ENCODE results near the gene ZPLD1. TPM values are rescaled to one million over a fixed set of nuclear protein-coding genes. Genes with fewer than 3 reads are reported as not detected.

ZPLD1 gene
- total and polyA plus RNA-seq, 12 donors = 0.06 to 0.10 TPM; not detected in 10

DNA sequence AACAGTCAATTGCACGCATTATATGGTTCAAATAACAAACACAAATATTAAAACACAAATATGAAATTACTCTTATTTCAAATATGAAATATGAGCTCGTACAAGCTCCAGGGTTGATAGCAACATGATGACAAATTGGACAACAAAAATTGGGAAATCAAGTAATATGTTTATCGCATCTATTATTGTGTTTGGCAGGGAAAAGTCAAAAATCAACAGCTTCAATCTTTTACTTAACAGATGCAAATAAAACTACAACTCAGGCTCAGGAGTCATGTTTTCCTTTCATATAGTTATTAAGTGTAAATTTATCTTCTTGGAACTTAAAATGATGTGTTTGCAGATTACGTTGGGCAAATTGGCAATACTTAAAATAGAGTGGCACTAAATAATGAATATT lies 41.4 kb downstream of the ZPLD1 start:
- intact Hi-C loops (cut with DNase I) = no loop called here
- WGBS, 4 donors = 68 to 79% (median 77%) methylated on average over 4 of the region's 4 CpGs
- no peaks in the 10 kb centered on the region for H3K9me3 ChIP-seq (replicated peaks in 1 of 3)

DNA sequence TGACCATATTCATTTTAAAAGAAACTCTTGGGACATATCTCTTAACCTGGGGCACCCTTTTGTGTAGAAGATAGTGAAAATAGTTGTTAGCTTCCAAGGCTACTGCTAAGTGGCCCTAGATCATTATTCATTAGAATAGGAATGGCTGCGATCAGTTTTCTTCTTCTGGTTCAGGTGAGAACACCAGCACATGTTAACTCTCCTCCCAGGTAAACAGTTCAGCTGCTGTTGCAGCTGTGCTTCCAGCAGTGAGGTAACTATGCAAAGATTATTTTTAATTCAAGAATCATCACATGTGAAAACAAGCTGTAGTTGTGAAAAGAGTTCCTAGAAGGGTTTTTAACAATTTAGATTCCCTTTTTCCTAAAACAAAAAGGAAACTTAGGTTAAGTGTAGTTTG lies 43.3 kb downstream of the ZPLD1 start:
- no peak for TF ChIP-seq POLR2A (IDR thresholded peaks at IDR 0.05)
- TF ChIP-seq, protein P1, sequence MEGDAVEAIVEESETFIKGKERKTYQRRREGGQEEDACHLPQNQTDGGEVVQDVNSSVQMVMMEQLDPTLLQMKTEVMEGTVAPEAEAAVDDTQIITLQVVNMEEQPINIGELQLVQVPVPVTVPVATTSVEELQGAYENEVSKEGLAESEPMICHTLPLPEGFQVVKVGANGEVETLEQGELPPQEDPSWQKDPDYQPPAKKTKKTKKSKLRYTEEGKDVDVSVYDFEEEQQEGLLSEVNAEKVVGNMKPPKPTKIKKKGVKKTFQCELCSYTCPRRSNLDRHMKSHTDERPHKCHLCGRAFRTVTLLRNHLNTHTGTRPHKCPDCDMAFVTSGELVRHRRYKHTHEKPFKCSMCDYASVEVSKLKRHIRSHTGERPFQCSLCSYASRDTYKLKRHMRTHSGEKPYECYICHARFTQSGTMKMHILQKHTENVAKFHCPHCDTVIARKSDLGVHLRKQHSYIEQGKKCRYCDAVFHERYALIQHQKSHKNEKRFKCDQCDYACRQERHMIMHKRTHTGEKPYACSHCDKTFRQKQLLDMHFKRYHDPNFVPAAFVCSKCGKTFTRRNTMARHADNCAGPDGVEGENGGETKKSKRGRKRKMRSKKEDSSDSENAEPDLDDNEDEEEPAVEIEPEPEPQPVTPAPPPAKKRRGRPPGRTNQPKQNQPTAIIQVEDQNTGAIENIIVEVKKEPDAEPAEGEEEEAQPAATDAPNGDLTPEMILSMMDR (IDR thresholded peaks at IDR 0.05) = no peak
- WGBS, 4 donors = 78 to 88% (median 84%) methylated on average over 1 of the region's 1 CpG
- intact Hi-C loops (cut with DNase I) = no loop called here
- no peaks in the 10 kb centered on the region for H3K36me3 ChIP-seq (replicated peaks in 1 of 2)
- H3K27me3 ChIP-seq = no peaks in the 10 kb centered on the region
- H3K27ac ChIP-seq = no peak overlapping the region
- DNase-seq = no peak
- H3K4me1 ChIP-seq (replicated peaks in 1 of 2) = no peaks in the 10 kb centered on the region
- no peaks in the 10 kb centered on the region for H3K9me3 ChIP-seq (replicated peaks in 1 of 3)
- no peak overlapping the region for H3K4me3 ChIP-seq

More for the DNA sequence above, 41.4 kb downstream of the ZPLD1 start:
- H3K4me3 ChIP-seq = no peak overlapping the region
- no peaks in the 10 kb centered on the region for H3K27me3 ChIP-seq
- H3K36me3 ChIP-seq (replicated peaks in 1 of 2) = no peaks in the 10 kb centered on the region
- no peak for DNase-seq
- no peak overlapping the region for H3K27ac ChIP-seq
- no peaks in the 10 kb centered on the region for H3K4me1 ChIP-seq (replicated peaks in 1 of 2)
- TF ChIP-seq POLR2A (IDR thresholded peaks at IDR 0.05) = no peak
- TF ChIP-seq, protein P1 (IDR thresholded peaks at IDR 0.05) = no peak

DNA sequence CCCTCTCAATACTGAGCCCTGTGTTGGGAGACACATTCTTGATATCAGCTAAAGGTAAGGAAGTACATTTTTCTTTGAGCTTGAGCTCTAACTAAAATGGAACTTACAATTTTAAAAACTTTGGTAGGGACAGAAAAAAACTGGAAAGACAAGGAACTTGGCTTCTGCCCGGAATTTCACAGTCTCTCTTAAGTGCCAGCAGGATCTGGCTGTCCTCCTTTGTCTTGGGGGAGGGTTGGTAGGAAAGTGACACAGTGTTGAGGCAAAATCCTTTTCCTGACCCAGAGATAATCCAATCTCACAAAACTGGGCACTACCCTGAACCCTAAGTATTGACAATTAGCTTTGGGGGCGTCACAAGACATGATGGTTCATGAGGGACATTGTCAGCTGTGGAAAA lies 45.3 kb downstream of the ZPLD1 start:
- H3K27ac ChIP-seq = no peak overlapping the region
- no peaks in the 10 kb centered on the region for H3K36me3 ChIP-seq (replicated peaks in 1 of 2)
- no peaks in the 10 kb centered on the region for H3K27me3 ChIP-seq
- H3K4me3 ChIP-seq = no peak overlapping the region
- no peaks in the 10 kb centered on the region for H3K9me3 ChIP-seq (replicated peaks in 1 of 3)
- intact Hi-C loops (cut with DNase I) = no loop called here
- DNase-seq = no peak
- no peaks in the 10 kb centered on the region for H3K4me1 ChIP-seq (replicated peaks in 1 of 2)
- 52 to 72% (median 59%) methylated on average over 2 of the region's 2 CpGs for WGBS, 4 donors
- no peak for TF ChIP-seq POLR2A (IDR thresholded peaks at IDR 0.05)
- TF ChIP-seq, protein P1 (IDR thresholded peaks at IDR 0.05) = no peak

DNA sequence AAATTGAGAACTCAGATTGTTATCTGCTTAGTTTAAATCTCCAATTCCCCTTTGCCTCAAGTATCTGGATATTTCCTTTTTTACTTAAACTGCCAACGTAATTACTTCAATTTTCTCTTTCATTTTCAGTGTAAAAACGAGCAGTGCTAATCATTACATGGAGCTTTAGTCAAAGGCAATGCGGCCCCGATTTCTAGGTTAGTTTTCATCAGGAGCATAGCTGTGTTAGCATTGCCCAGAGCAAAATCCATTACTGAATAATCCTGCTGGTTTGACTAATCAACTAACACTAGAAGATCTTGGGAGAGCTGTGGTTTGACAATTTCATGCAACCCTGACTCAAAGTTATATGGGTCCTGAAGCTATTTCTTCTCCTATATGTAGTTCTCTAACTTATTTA lies 46.2 kb downstream of the ZPLD1 start:
- H3K4me3 ChIP-seq = no peak overlapping the region
- no peak for DNase-seq
- H3K36me3 ChIP-seq (replicated peaks in 1 of 2) = no peaks in the 10 kb centered on the region
- TF ChIP-seq, protein P1 (IDR thresholded peaks at IDR 0.05) = no peak
- TF ChIP-seq POLR2A (IDR thresholded peaks at IDR 0.05) = no peak
- H3K27me3 ChIP-seq = no peaks in the 10 kb centered on the region
- H3K4me1 ChIP-seq (replicated peaks in 1 of 2) = no peaks in the 10 kb centered on the region
- intact Hi-C loops (cut with DNase I) = no loop called here
- no peaks in the 10 kb centered on the region for H3K9me3 ChIP-seq (replicated peaks in 1 of 3)
- 63 to 74% (median 66%) methylated on average over 4 of the region's 4 CpGs for WGBS, 4 donors
- H3K27ac ChIP-seq = no peak overlapping the region

Measured in adrenal gland (tissue), 12 donors.